ENCODE measurements around the gene HCRTR2.

Gene HCRTR2

GRCh38 chr6:55320696-55321086 is 146.4 kb downstream of the HCRTR2 start:
- FAIRE-seq (no peak), DNase-seq (ENCODE audit: low spot score) (no peak)

GRCh38 chr6:55327169-55327568 is 152.9 kb downstream of the HCRTR2 start, which contains the start of gene GFRAL:
GFRAL (plus strand) TSS chr6:55327469; CDS start chr6:55327555, 86 bp downstream.
- FAIRE-seq (no peak), DNase-seq (ENCODE audit: low spot score) (no peak)

Measured in RCC 7860 (cell line).